Mesenchymal stem cell (in vitro differentiated cells and primary cell): ENCODE measurements around the gene MADD.

Experiments used
- DNase-seq: peaks from one replicate; pipeline ENCODE4 v3.0.0-alpha.2; 2013
- H2AFZ ChIP-seq: one replicate; pipeline ENCODE4 v1.6.1; 2013; ENCODE audit warnings: low read depth, mild to moderate bottlenecking, control low read depth, inconsistent platforms, low read length, moderate library complexity
- H2AK5ac ChIP-seq: 2 replicates; pipeline ENCODE4 v1.6.1; 2013; ENCODE audit warnings: low read length, moderate library complexity, mild to moderate bottlenecking, inconsistent platforms; ENCODE audit not compliant: severe bottlenecking
- H2BK120ac ChIP-seq: one replicate; pipeline ENCODE4 v1.6.1; 2013; ENCODE audit warnings: low read depth, mild to moderate bottlenecking, inconsistent platforms, low read length, moderate library complexity
- H2BK12ac ChIP-seq, 2 experiments: one replicate each; pipeline ENCODE4 v1.6.1; 2013; ENCODE audit warnings: inconsistent platforms in 2 of 2, low read length in 2 of 2, mild to moderate bottlenecking in 2 of 2, moderate library complexity in 2 of 2, control low read depth in 1 of 2
- H2BK15ac ChIP-seq: one replicate; pipeline ENCODE4 v1.6.1; 2013; ENCODE audit warnings: mild to moderate bottlenecking, low read depth, inconsistent platforms; ENCODE audit not compliant: poor library complexity, severe bottlenecking
- H2BK5ac ChIP-seq: 2 replicates; pipeline ENCODE4 v1.6.1; 2013; ENCODE audit warnings: low read depth, mild to moderate bottlenecking, low read length, control low read depth, inconsistent platforms; ENCODE audit not compliant: poor library complexity, severe bottlenecking
- H3K14ac ChIP-seq, 2 experiments: one replicate each; pipeline ENCODE4 v1.6.1; 2013; ENCODE audit warnings: inconsistent platforms in 2 of 2, low read length in 2 of 2, control low read depth in 1 of 2, mild to moderate bottlenecking in 1 of 2, moderate library complexity in 1 of 2
- H3K18ac ChIP-seq, 2 experiments: one replicate each; pipeline ENCODE4 v1.6.1; 2013; ENCODE audit warnings: inconsistent platforms in 2 of 2, low read length in 2 of 2, control low read depth in 1 of 2, low read depth in 1 of 2, mild to moderate bottlenecking in 1 of 2
- H3K23ac ChIP-seq, 2 experiments: one replicate each; pipeline ENCODE4 v1.6.1; 2013; ENCODE audit warnings: inconsistent platforms in 2 of 2, low read length in 2 of 2, mild to moderate bottlenecking in 2 of 2, moderate library complexity in 2 of 2, control low read depth in 1 of 2
- H3K27ac ChIP-seq: 2 replicates; pipeline ENCODE4 v1.5.1; 2013; ENCODE audit warnings: mild to moderate bottlenecking, moderate library complexity, low read length, control low read depth, inconsistent platforms; ENCODE audit not compliant: poor library complexity, severe bottlenecking
- H3K27me3 ChIP-seq, 2 experiments: 2 replicates each; pipeline versions ENCODE4 v1.6.1 to v1.7.0; 2013; ENCODE audit warnings: low read length in 2 of 2, mild to moderate bottlenecking in 2 of 2, moderate library complexity in 2 of 2, control low read depth in 1 of 2, inconsistent platforms in 1 of 2; ENCODE audit not compliant: control insufficient read depth in 1 of 2, insufficient read depth in 1 of 2
- H3K36me3 ChIP-seq, 2 experiments: 2 replicates each; pipeline versions ENCODE4 v1.6.1 to v1.7.0; 2013; ENCODE audit warnings: low read length in 2 of 2, control low read depth in 1 of 2, inconsistent platforms in 1 of 2, low read depth in 1 of 2, mild to moderate bottlenecking in 1 of 2; ENCODE audit not compliant: insufficient read depth in 2 of 2, control insufficient read depth in 1 of 2
- H3K4ac ChIP-seq, 2 experiments: one replicate each; pipeline ENCODE4 v1.6.1; 2013; ENCODE audit warnings: inconsistent platforms in 2 of 2, low read length in 2 of 2, mild to moderate bottlenecking in 2 of 2, moderate library complexity in 2 of 2, control low read depth in 1 of 2, low read depth in 1 of 2
- H3K4me1 ChIP-seq: 2 replicates; pipeline ENCODE4 v1.6.1; 2013; ENCODE audit warnings: low read depth, low read length, control low read depth; ENCODE audit not compliant: control insufficient read depth, insufficient read depth
- H3K4me2 ChIP-seq: 2 replicates; pipeline ENCODE4 v1.6.1; 2013; ENCODE audit warnings: low read length, mild to moderate bottlenecking, inconsistent platforms; ENCODE audit not compliant: poor library complexity, severe bottlenecking
- H3K4me3 ChIP-seq, 2 experiments: 2 replicates each; pipeline versions ENCODE4 v1.5.1 to v1.7.0; 2013; ENCODE audit warnings: low read length in 2 of 2, mild to moderate bottlenecking in 2 of 2, control low read depth in 1 of 2, low read depth in 1 of 2; ENCODE audit not compliant: insufficient read depth in 1 of 2
- H3K79me1 ChIP-seq: replicated peaks from 2 replicates; pipeline ENCODE4 v1.6.1; 2013; ENCODE audit warnings: mild to moderate bottlenecking, control low read depth, low read length, inconsistent platforms; ENCODE audit not compliant: poor library complexity, severe bottlenecking
- H3K9ac ChIP-seq: 2 replicates; pipeline ENCODE4 v1.7.0; 2013; ENCODE audit warnings: mild to moderate bottlenecking, low read length, moderate library complexity
- H3K9me3 ChIP-seq: 2 replicates; pipeline ENCODE4 v1.7.0; 2013; ENCODE audit warnings: mild to moderate bottlenecking, low read length; ENCODE audit not compliant: control insufficient read depth
- H4K8ac ChIP-seq: one replicate; pipeline ENCODE4 v1.6.1; 2013; ENCODE audit warnings: inconsistent platforms, mild to moderate bottlenecking, low read length, moderate library complexity
- H4K91ac ChIP-seq: one replicate; pipeline ENCODE4 v1.6.1; 2013; ENCODE audit warnings: mild to moderate bottlenecking, low read length, inconsistent platforms
- WGBS: methylation state at CpG from one replicate; pipeline ENCODE4 v1.1.7; 2013; ENCODE audit warnings: mixed read lengths; 5-methylcytosine and 5-hydroxymethylcytosine counted together

MADD gene

GRCh38 chr11:47270331-47271271 is 668 bp downstream of the MADD start:
- H3K9me3 ChIP-seq = no peaks in the 10 kb centered on the region
- H2AFZ ChIP-seq = no peak overlapping the region
- peak overlapping the region; percentile 78 for H2BK120ac ChIP-seq
- no peak overlapping the region for H4K8ac ChIP-seq
- peak overlapping the region in 1 of 2 experiments; percentile 57 for H3K23ac ChIP-seq
- peak overlapping the region in 1 of 2 experiments; percentile 63 for H3K14ac ChIP-seq
- peaks cover 10 to 13% of the 10 kb centered on the region in 2 experiments for H3K36me3 ChIP-seq
- WGBS = 10% methylated on average over 20 of the region's 34 CpGs
- peak overlapping the region; percentile 79 to 83 for H3K4me3 ChIP-seq
- peak overlapping the region; percentile 91 for H3K9ac ChIP-seq
- peak overlapping the region; percentile 89 for H2BK15ac ChIP-seq
- H3K4me2 ChIP-seq = peak overlapping the region; percentile 79
- peak overlapping the region in 1 of 2 experiments; percentile 84 for H2BK12ac ChIP-seq
- H4K91ac ChIP-seq = no peak overlapping the region
- peaks cover 16% of the 10 kb centered on the region for H3K79me1 ChIP-seq
- no peak overlapping the region for H2AK5ac ChIP-seq
- H3K18ac ChIP-seq = peak overlapping the region; percentile 56 to 95
- peak overlapping the region in 1 of 2 experiments; percentile 69 for H3K4ac ChIP-seq
- no peak overlapping the region for H3K27ac ChIP-seq
- H3K4me1 ChIP-seq = peaks cover 21% of the 10 kb centered on the region
- H3K27me3 ChIP-seq = no peaks in the 10 kb centered on the region
- H2BK5ac ChIP-seq = no peak overlapping the region
- DNase-seq = peak; percentile 60

- no peaks in the 10 kb centered on the region for H3K9me3 ChIP-seq
- WGBS = 77% methylated on average over 3 of the region's 4 CpGs
- no peak overlapping the region for H2AFZ ChIP-seq
Measured at GRCh38 chr11:47271328-47271727, 1.4 kb downstream of the MADD start.

DNA sequence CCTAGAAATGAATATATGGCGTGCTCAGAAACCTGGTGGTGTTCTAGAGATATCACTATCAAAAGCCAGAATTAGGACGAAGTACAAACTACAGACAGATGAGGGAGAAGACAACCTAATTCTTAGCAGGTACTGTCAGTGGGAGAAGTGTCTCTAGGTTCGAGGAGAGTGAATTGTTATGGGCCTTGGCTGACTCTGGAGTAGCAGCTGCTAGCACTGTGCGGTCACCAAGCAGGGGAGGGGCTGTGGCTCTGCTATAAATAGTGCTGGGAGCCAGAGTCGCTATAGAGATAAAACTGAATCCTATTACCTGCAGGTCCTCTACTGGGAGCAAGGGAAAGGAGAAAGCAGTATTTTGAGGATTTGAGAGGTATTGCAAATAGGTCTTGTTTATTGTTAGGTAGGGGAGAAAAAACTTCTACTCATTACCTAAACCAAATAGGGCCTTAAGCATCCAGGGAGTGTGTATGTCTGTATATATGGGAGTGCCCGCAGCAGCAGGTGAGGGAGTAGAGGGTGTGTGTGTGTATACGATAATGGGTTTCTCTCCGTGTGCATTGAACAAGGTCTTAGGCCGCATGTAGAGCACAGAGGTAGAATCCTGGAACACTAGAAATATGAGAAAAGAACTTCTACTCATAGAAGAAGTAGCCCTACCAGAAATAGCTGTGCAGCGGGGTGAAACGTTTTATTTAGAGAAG is 2.2 kb downstream of the MADD start:
- H3K27me3 ChIP-seq = no peaks in the 10 kb centered on the region
- H3K18ac ChIP-seq = no peak overlapping the region
- no peak overlapping the region for H3K4me2 ChIP-seq
- no peak overlapping the region for H4K8ac ChIP-seq
- no peak overlapping the region for H3K4me3 ChIP-seq
- H3K4ac ChIP-seq = no peak overlapping the region
- H2AFZ ChIP-seq = no peak overlapping the region
- H3K4me1 ChIP-seq = peaks cover 19% of the 10 kb centered on the region
- no peak overlapping the region for H4K91ac ChIP-seq
- H3K9ac ChIP-seq = no peak overlapping the region
- H2BK120ac ChIP-seq = no peak overlapping the region
- peaks cover 29% of the 10 kb centered on the region for H3K79me1 ChIP-seq
- H3K36me3 ChIP-seq = peaks cover 23 to 28% of the 10 kb centered on the region in 2 experiments
- 71% methylated on average over 8 of the region's 11 CpGs for WGBS
- no peak overlapping the region for H2BK15ac ChIP-seq
- no peaks in the 10 kb centered on the region for H3K9me3 ChIP-seq
- no peak overlapping the region for H2AK5ac ChIP-seq
- H3K27ac ChIP-seq = no peak overlapping the region
- no peak overlapping the region for H2BK5ac ChIP-seq
- no peak overlapping the region for H3K14ac ChIP-seq
- H2BK12ac ChIP-seq = no peak overlapping the region
- no peak overlapping the region for H3K23ac ChIP-seq
- no peak for DNase-seq

More at GRCh38 chr11:47271328-47271727, 1.4 kb downstream of the MADD start:
- no peak overlapping the region for H2BK12ac ChIP-seq
- H2BK15ac ChIP-seq = no peak overlapping the region
- H4K8ac ChIP-seq = no peak overlapping the region
- no peak overlapping the region for H3K18ac ChIP-seq
- no peak overlapping the region for H3K27ac ChIP-seq
- no peak overlapping the region for H3K23ac ChIP-seq
- H2AK5ac ChIP-seq = no peak overlapping the region
- no peak overlapping the region for H2BK120ac ChIP-seq
- H3K4me3 ChIP-seq = peak overlapping the region in 1 of 2 experiments; percentile 78
- DNase-seq = no peak
- H3K14ac ChIP-seq = no peak overlapping the region
- H3K36me3 ChIP-seq = peaks cover 16 to 20% of the 10 kb centered on the region in 2 experiments
- no peak overlapping the region for H4K91ac ChIP-seq
- peaks cover 23% of the 10 kb centered on the region for H3K79me1 ChIP-seq
- H3K27me3 ChIP-seq = no peaks in the 10 kb centered on the region
- no peak overlapping the region for H3K4me2 ChIP-seq
- H3K4ac ChIP-seq = no peak overlapping the region
- peaks cover 19% of the 10 kb centered on the region for H3K4me1 ChIP-seq
- no peak overlapping the region for H2BK5ac ChIP-seq
- peak overlapping the region; percentile 74 for H3K9ac ChIP-seq

DNA sequence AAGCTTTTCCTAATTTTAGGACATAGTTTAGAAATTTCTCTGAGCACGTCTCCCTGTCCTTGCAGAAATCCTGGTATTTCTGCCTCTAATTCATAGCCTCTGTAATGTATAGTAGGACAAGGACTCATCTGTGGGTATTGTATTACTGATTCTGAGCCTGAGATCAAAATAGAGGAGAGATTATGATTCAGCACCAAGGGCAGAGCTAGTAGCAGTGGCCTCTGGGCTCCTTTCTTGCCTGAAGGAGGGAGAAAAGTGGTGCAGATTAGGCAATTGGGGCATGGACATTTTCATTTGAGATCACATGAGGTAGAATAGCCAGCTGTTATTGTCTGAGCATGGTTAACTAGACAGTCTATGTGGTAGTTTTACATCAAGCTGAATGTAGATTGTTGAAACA is 2.8 kb downstream of the MADD start:
- no peak overlapping the region for H2BK15ac ChIP-seq
- H3K27me3 ChIP-seq = no peaks in the 10 kb centered on the region
- no peaks in the 10 kb centered on the region for H3K9me3 ChIP-seq
- DNase-seq = peak; percentile 50
- peaks cover 18% of the 10 kb centered on the region for H3K4me1 ChIP-seq
- H3K18ac ChIP-seq = no peak overlapping the region
- peaks cover 31% of the 10 kb centered on the region for H3K79me1 ChIP-seq
- no peak overlapping the region for H3K4me3 ChIP-seq
- H3K27ac ChIP-seq = no peak overlapping the region
- no peak overlapping the region for H4K8ac ChIP-seq
- no peak overlapping the region for H3K4ac ChIP-seq
- no peak overlapping the region for H3K4me2 ChIP-seq
- H3K36me3 ChIP-seq = peaks cover 28 to 34% of the 10 kb centered on the region in 2 experiments
- no peak overlapping the region for H3K23ac ChIP-seq
- no peak overlapping the region for H3K9ac ChIP-seq
- no peak overlapping the region for H2AFZ ChIP-seq
- H2BK120ac ChIP-seq = no peak overlapping the region
- H2BK5ac ChIP-seq = no peak overlapping the region
- no CpG with 5 or more reads among the region's 1 CpG for WGBS
- H2AK5ac ChIP-seq = no peak overlapping the region
- H3K14ac ChIP-seq = no peak overlapping the region
- no peak overlapping the region for H2BK12ac ChIP-seq
- no peak overlapping the region for H4K91ac ChIP-seq
